ENCODE measurements around the gene PDXP. TPM values are rescaled to one million over a fixed set of nuclear protein-coding genes. Genes with fewer than 3 reads are reported as not detected.

PDXP gene
- total RNA-seq, 4 donors from 2014 or later = 3.8 to 5.4 (median 4.3) TPM

DNA sequence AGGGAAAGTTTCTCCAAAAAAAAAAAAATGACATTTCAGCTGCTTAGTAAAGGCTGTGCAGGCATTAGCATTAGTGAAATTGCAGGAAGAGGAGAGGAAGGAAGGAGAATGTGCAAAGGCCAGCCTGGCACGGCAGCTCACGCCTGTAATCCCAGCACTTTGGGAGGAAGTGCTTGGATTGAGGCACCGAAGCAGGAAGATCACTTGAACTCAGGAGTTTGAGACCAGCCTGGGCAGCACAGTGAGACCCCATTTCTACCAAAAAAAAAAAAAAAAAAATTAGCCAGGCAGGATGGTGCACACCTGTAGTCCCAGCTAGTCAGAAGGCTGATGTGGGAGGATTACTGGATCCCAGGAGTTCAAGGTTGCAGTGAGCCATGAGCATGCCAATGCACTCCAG is 46.1 kb downstream of the PDXP start:
- DNase-seq (ENCODE audit: low spot score) = no peak
- no peak for ATAC-seq (ENCODE audit: low FRiP score)
- no peak for TF ChIP-seq CTCF (IDR thresholded peaks at IDR 0.05)

DNA sequence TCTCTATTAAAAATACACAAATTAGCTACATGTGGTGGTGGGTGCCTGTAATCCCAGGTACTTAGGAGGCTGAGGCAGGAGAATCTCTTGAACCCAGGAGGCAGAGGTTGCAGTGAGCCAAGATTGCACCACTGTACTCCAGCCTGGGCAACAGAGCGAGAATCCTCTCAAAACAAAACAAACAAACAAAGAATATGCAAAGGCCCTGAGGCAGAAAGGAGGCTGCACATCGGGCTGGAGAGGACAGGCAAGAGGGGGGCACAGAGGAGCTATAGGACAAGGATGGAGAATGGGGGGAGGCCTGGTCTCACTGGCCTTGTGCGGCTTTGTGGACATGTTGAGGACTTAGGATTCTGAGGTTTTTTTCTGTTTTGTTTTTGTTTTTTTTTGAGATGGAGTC is 46.7 kb downstream of the PDXP start:
- DNase-seq (ENCODE audit: low spot score) = no peak
- no peak for TF ChIP-seq CTCF (IDR thresholded peaks at IDR 0.05)
- no peak for ATAC-seq (ENCODE audit: low FRiP score)

DNA sequence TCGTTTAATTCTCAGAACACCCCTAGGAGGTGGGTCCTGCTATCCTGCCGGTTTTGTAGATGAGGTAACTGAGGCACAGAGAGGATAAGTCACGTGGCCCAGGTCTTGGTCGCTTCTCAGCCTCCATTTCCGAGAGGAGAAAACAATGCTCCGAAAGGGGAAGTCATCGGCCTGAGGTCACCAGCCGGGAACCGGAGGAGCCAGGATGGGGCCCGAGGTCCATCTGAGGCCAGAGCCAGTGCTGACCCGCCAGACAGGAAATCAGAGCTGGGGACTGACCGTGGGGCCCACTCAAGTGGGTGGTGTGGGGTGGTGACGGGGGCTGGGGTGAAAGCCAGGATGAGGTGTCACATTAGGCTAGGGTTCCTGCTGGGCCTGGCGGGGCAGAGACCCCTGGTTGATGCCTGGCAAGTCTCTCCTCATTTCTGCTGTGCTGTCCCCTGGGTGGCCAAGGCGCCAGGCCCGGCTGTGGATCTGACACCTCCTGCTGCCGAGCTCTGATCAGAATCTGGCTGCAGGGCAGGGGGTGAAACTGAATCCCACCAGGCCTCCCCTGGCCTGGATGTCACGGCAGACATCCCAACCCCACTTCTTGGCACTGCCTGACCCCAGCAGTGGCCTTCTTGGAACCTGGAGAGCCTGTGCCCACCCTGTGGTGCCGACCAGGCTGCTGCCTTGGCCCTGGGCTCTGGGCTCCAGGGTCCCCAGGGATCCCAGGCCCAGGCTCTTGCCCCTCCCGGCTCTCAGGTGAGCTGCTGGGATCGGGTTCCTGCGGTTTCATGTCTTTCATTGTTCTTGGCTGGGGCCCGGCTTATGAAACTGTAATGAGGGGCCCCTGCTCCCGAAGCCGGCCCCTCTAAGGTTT is 50.3 kb downstream of the PDXP start:
- TF ChIP-seq CTCF (IDR thresholded peaks at IDR 0.05) = no peak

DNA sequence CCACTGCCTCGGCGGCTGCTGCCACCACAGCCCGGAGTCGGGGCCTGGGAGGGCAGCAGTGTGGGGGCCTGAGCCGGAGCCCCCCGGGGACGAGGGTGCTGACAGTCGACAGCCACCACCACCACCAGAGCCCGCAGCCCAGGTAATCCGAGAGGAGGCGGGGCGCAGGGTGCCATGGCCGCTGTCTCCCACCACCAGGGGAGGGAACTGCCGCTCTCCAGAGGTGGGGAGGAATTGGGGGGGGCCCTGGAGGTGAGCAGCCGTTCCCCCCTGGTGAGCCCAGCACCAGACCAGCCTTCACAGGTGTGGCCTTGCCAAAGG is 50.9 kb downstream of the PDXP start:
- DNase-seq (ENCODE audit: low spot score) = no peak
- ATAC-seq (ENCODE audit: low FRiP score) = no peak
- no peak for TF ChIP-seq CTCF (IDR thresholded peaks at IDR 0.05)

More for the DNA sequence above, 50.3 kb downstream of the PDXP start:
- DNase-seq (ENCODE audit: low spot score) = no peak
- ATAC-seq (ENCODE audit: low FRiP score) = no peak

DNA sequence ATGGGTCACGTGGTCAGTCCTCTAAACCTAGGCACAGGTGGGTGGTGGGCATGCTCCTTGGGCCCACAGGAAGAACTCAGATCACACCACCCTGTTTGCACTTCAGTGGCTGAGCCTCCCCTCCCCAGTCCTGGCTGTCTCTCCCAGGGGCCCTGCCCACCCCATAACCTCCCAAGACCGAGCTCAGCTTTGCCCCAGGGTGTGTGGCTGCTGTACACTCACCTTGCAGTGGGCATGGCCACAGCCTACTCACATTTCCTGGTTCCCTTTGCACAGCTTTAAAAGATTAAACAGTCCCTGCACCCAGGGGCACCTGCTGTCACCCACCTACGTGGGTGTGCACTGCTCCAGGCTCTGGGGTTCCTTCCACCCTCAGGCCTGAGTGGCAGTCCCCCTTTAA is 52.2 kb downstream of the PDXP start:
- ATAC-seq (ENCODE audit: low FRiP score) (no peak), DNase-seq (ENCODE audit: low spot score) (no peak)
- TF ChIP-seq CTCF (IDR thresholded peaks at IDR 0.05) = no peak

GRCh38 chr22:37711490-37711889 is 53.0 kb downstream of the PDXP start:
- ATAC-seq (ENCODE audit: low FRiP score) (no peak), DNase-seq (ENCODE audit: low spot score) (no peak)
- TF ChIP-seq CTCF (IDR thresholded peaks at IDR 0.05) = no peak

DNA sequence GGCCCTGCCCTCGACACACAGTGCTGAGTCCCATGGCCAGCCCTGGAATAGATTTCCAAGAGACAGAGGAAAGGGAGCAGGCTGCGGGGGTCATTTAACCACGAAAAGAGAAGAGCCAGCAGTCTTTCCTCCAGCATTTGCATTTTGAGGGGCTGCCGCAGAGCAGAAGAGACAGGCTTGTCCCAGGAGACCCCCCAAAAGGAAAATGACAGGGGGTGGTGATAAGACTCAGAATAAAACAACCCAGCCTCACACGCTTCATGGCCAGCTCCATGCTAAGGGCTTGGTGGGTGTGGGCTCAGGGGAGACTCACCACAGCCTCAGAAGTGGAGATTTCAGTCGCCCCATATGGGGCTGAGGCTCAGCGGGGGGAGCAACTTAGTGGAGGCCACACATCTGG is 55.2 kb downstream of the PDXP start:
- no peak for DNase-seq (ENCODE audit: low spot score)
- ATAC-seq (ENCODE audit: low FRiP score) = no peak
- no peak for TF ChIP-seq CTCF (IDR thresholded peaks at IDR 0.05)
